Erythroblast (primary cell): ENCODE measurements around the gene CARD18.

Experiments
- GATA1 ChIP-seq: IDR thresholded peaks from 2 replicates; pipeline ENCODE4 v1.6.1; 2011; ENCODE audit warnings: low read depth, mild to moderate bottlenecking, control low read depth, low read length, moderate library complexity
- POLR2A ChIP-seq: IDR thresholded peaks from 2 replicates; pipeline ENCODE4 v1.6.1; 2011; ENCODE audit warnings: mild to moderate bottlenecking, low read length

DNA sequence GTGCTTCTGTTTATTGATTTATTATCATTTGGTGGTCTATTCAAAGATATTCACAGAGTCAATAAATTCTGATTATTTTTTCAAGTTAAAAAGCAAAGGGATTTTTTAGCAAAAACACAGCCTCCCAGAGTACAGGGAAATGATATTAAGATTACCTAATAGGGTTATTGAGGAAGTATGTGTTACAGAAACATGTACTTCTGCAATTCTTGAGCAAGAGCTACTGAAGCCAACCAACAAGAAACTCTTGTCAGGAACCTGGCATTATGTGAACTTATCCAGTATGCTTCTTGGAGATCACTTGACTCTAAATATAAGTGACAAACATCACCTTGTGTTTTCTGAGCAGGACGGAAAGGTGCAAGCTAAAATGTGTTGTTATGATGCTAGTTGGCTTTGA lies 42.0 kb upstream of the CARD18 start:
- no peak for TF ChIP-seq POLR2A
- no peak for TF ChIP-seq GATA1
